H1 (cell line): ENCODE results near the gene DOK3. TPM values are rescaled to one million over a fixed set of nuclear protein-coding genes. Genes with fewer than 3 reads are reported as not detected.

Source experiments
- CTCF ChIA-PET: fragments of 300-600 bp; sonication (Branson Sonifier 250); formaldehyde crosslinking; loops from one replicate; lab custom pipeline; 2021; ENCODE audit not compliant: partially characterized antibody; lab: Charles Lee
- POLR2A ChIA-PET: fragments of 300-600 bp; sonication (Branson Sonifier 250); formaldehyde crosslinking; loops from one replicate; lab custom pipeline; 2021; ENCODE audit warnings: inconsistent platforms; ENCODE audit not compliant: partially characterized antibody; lab: Charles Lee
- DNase-seq, 2 experiments: peaks; one replicate each; pipeline versions ENCODE4 v3.0.0 to v3.0.0-alpha.2; 2010 to 2022; ENCODE audit warnings: low spot score in 2 of 2, low read depth in 1 of 2, mixed read lengths in 1 of 2
- FAIRE-seq: peaks from 2 replicates; lab custom pipeline; 2011; peaks lifted over from hg19 to GRCh38; lab: Jason Lieb, UNC
- H2AFZ ChIP-seq: 2 replicates; pipeline ENCODE4 v1.8.1; 2012; ENCODE audit warnings: low read length, inconsistent platforms
- H2AK5ac ChIP-seq: 2 replicates; pipeline ENCODE4 v1.6.1; 2013; ENCODE audit warnings: low read depth, low read length
- H2BK120ac ChIP-seq: replicated peaks from 2 replicates; pipeline ENCODE3; 2013; ENCODE audit warnings: low read depth, low read length, inconsistent platforms
- H2BK12ac ChIP-seq: 2 replicates; pipeline ENCODE4 v1.6.1; 2013; ENCODE audit warnings: low read depth, low read length
- H2BK15ac ChIP-seq: 2 replicates; pipeline ENCODE4 v1.6.1; 2013; ENCODE audit warnings: low read length
- H2BK20ac ChIP-seq: 2 replicates; pipeline ENCODE4 v1.6.1; 2013; ENCODE audit warnings: low read length
- H2BK5ac ChIP-seq: 2 replicates; pipeline ENCODE4 v1.6.1; 2013; ENCODE audit warnings: low read depth, low read length
- H3K14ac ChIP-seq: 2 replicates; pipeline ENCODE4 v1.6.1; 2013; ENCODE audit warnings: inconsistent platforms; ENCODE audit not compliant: insufficient read length
- H3K18ac ChIP-seq: 2 replicates; pipeline ENCODE4 v1.6.1; 2013; ENCODE audit warnings: low read length; ENCODE audit errors: extremely low read depth
- H3K23ac ChIP-seq: 2 replicates; pipeline ENCODE4 v1.6.1; 2013; ENCODE audit warnings: inconsistent platforms; ENCODE audit not compliant: insufficient read length
- H3K23me2 ChIP-seq: 2 replicates; pipeline ENCODE4 v1.6.1; 2013; ENCODE audit warnings: low read depth, low read length
- H3K27ac ChIP-seq: 2 replicates; pipeline ENCODE4 v1.6.1; 2011; ENCODE audit warnings: low read depth, low read length, inconsistent platforms
- H3K27me3 ChIP-seq, 4 experiments: replicated peaks in 1 of 4; 1 replicate in 1 of 4; 2 replicates in 3 of 4; pipeline versions ENCODE4 v1.6.1 to v1.8.1; 2011 to 2013; ENCODE audit warnings: low read length in 3 of 4, mild to moderate bottlenecking in 3 of 4, inconsistent platforms in 2 of 4, mixed read lengths in 2 of 4, moderate library complexity in 1 of 4; ENCODE audit not compliant: control insufficient read depth in 3 of 4, insufficient read depth in 3 of 4; ENCODE audit errors: extremely low read depth in 1 of 4
- H3K36me3 ChIP-seq, 4 experiments: 2 replicates each; pipeline versions ENCODE4 v1.6.1 to v1.8.1; 2011 to 2013; ENCODE audit warnings: mild to moderate bottlenecking in 4 of 4, low read length in 3 of 4, moderate library complexity in 2 of 4, control low read depth in 1 of 4, inconsistent platforms in 1 of 4; ENCODE audit not compliant: insufficient read depth in 4 of 4, control insufficient read depth in 2 of 4
- H3K4ac ChIP-seq: replicated peaks from 2 replicates; pipeline ENCODE3; 2013; ENCODE audit warnings: low read length, low read depth, mixed read lengths, inconsistent platforms; ENCODE audit not compliant: insufficient read length
- H3K4me1 ChIP-seq, 4 experiments: replicated peaks in 1 of 4; 1 replicate in 1 of 4; 2 replicates in 3 of 4; pipeline versions ENCODE4 v1.6.1 to v1.8.1; 2011 to 2013; ENCODE audit warnings: low read length in 3 of 4, inconsistent platforms in 2 of 4, mixed read lengths in 1 of 4; ENCODE audit not compliant: insufficient read depth in 4 of 4, control insufficient read depth in 3 of 4
- H3K4me2 ChIP-seq, 2 experiments: 2 replicates each; pipeline versions ENCODE4 v1.6.1 to v1.8.1; 2011 to 2013; ENCODE audit warnings: low read depth in 2 of 2, low read length in 2 of 2, control low read depth in 1 of 2, inconsistent platforms in 1 of 2, mild to moderate bottlenecking in 1 of 2; ENCODE audit not compliant: insufficient read depth in 1 of 2
- H3K4me3 ChIP-seq, 4 experiments: fragments of 200-600, 300-600 bp in 1 of 4; sonication (generic), shearing (Covaris generic), sonication (Bioruptor Twin) in 1 of 4; 2 replicates each; pipeline versions ENCODE4 v1.5.1 to v1.8.1; 2011 to 2016; ENCODE audit warnings: low read length in 4 of 4, low read depth in 3 of 4, control low read depth in 2 of 4, inconsistent platforms in 2 of 4, mild to moderate bottlenecking in 2 of 4, mixed read lengths in 1 of 4, moderate library complexity in 1 of 4; ENCODE audit not compliant: insufficient read depth in 2 of 4; ENCODE audit errors: extremely low read depth in 1 of 4
- H3K56ac ChIP-seq: replicated peaks from 2 replicates; pipeline ENCODE3; 2013; ENCODE audit warnings: low read depth, mild to moderate bottlenecking, mixed read lengths, low read length, inconsistent platforms; ENCODE audit not compliant: insufficient read length
- H3K79me1 ChIP-seq: 2 replicates; pipeline ENCODE4 v1.6.1; 2013; ENCODE audit warnings: low read depth, low read length, control low read depth
- H3K79me2 ChIP-seq, 2 experiments: 2 replicates each; pipeline versions ENCODE4 v1.6.1 to v1.8.1; 2012 to 2013; ENCODE audit warnings: low read length in 2 of 2, mild to moderate bottlenecking in 2 of 2, inconsistent platforms in 1 of 2; ENCODE audit not compliant: insufficient read depth in 2 of 2, control insufficient read depth in 1 of 2
- H3K9ac ChIP-seq, 4 experiments: replicated peaks in 1 of 4; 1 replicate in 1 of 4; 2 replicates in 3 of 4; pipeline versions ENCODE4 v1.6.1 to v1.8.1; 2011 to 2013; ENCODE audit warnings: low read depth in 3 of 4, low read length in 3 of 4, control low read depth in 2 of 4, mild to moderate bottlenecking in 2 of 4, moderate library complexity in 2 of 4, inconsistent platforms in 1 of 4; ENCODE audit errors: extremely low read depth in 1 of 4
- H3K9me3 ChIP-seq, 2 experiments: 2 replicates each; pipeline versions ENCODE4 v1.6.1 to v1.8.1; 2012 to 2013; ENCODE audit warnings: mild to moderate bottlenecking in 2 of 2, moderate library complexity in 2 of 2, control low read depth in 1 of 2, inconsistent platforms in 1 of 2, low read depth in 1 of 2, low read length in 1 of 2, mixed read lengths in 1 of 2; ENCODE audit not compliant: insufficient read depth in 2 of 2
- H4K20me1 ChIP-seq, 2 experiments: replicated peaks in 1 of 2; 2 replicates each; pipeline versions ENCODE3 to v1.8.1; 2011 to 2013; ENCODE audit warnings: inconsistent platforms in 2 of 2, low read length in 2 of 2, mild to moderate bottlenecking in 1 of 2; ENCODE audit not compliant: insufficient read depth in 2 of 2, control insufficient read depth in 1 of 2
- H4K5ac ChIP-seq: 2 replicates; pipeline ENCODE4 v1.6.1; 2013; ENCODE audit warnings: low read length, low read depth, mixed read lengths, inconsistent platforms; ENCODE audit not compliant: insufficient read length
- H4K8ac ChIP-seq: 2 replicates; pipeline ENCODE4 v1.8.0; 2013; ENCODE audit warnings: mild to moderate bottlenecking, moderate library complexity, low read length, inconsistent platforms; ENCODE audit not compliant: insufficient read depth; ENCODE audit errors: extremely low read depth
- H4K91ac ChIP-seq: replicated peaks from 2 replicates; pipeline ENCODE3; 2013; ENCODE audit warnings: low read length, mixed read lengths, inconsistent platforms; ENCODE audit not compliant: insufficient read length
- BACH1 ChIP-seq: IDR thresholded peaks from 2 replicates; pipeline ENCODE4 v1.6.1; 2012; ENCODE audit warnings: low read length, improper control_type of control experiment
- CREB1 ChIP-seq: IDR thresholded peaks from 2 replicates; pipeline ENCODE4 v1.6.1; 2012; ENCODE audit warnings: inconsistent platforms
- FOSL1 ChIP-seq: IDR thresholded peaks from 2 replicates; pipeline ENCODE4 v1.6.1; 2011; ENCODE audit warnings: mild to moderate bottlenecking, low read depth, low read length, moderate library complexity; ENCODE audit not compliant: insufficient read depth
- GABPA ChIP-seq: IDR thresholded peaks from 2 replicates; pipeline ENCODE4 v1.6.1; 2011; ENCODE audit warnings: mild to moderate bottlenecking, low read length, moderate library complexity, borderline replicate concordance; ENCODE audit not compliant: insufficient read depth
- HDAC2 ChIP-seq, 2 experiments: fragments of 300-600 bp in 1 of 2; sonication (generic) in 1 of 2; IDR thresholded peaks; 2 replicates each; pipeline ENCODE4 v1.6.1; 2011 to 2012; ENCODE audit warnings: low read depth in 2 of 2, low read length in 2 of 2, mild to moderate bottlenecking in 2 of 2, moderate library complexity in 2 of 2, borderline replicate concordance in 1 of 2, inconsistent platforms in 1 of 2
- NRF1 ChIP-seq: IDR thresholded peaks from 2 replicates; pipeline ENCODE4 v1.6.1; 2011; ENCODE audit warnings: mild to moderate bottlenecking, low read depth, low read length, improper control_type of control experiment
- SIRT6 ChIP-seq: IDR thresholded peaks from one replicate; pipeline ENCODE4 v1.7.1; 2012; ENCODE audit warnings: low read length, inconsistent platforms
- SIX5 ChIP-seq: IDR thresholded peaks from 2 replicates; pipeline ENCODE4 v1.6.1; 2011; ENCODE audit warnings: mild to moderate bottlenecking, low read depth, low read length
- TAF7 ChIP-seq: optimal IDR thresholded peaks from 2 replicates; pipeline ENCODE3; 2011; ENCODE audit warnings: low read depth, mild to moderate bottlenecking, inconsistent platforms, low read length, moderate library complexity, borderline replicate concordance
- YY1 ChIP-seq: IDR thresholded peaks from 2 replicates; pipeline ENCODE4 v1.6.1; 2011; ENCODE audit warnings: low read depth, mild to moderate bottlenecking, low read length
- WGBS, 2 experiments: shearing (Covaris generic) in 1 of 2; methylation state at CpG; one replicate each; pipeline versions ENCODE4 v1.1.6 to v1.1.7; 2013 to 2015; ENCODE audit warnings: low lambda C conversion rate in 2 of 2, mixed read lengths in 2 of 2, inconsistent platforms in 1 of 2, low coverage in 1 of 2, missing lambda C conversion rate in 1 of 2; ENCODE audit not compliant: insufficient replicate concordance in 2 of 2, insufficient coverage in 1 of 2, insufficient read length in 1 of 2; ENCODE audit errors: extremely low coverage in 1 of 2, missing lambda C conversion rate in 1 of 2; 5-methylcytosine and 5-hydroxymethylcytosine counted together
- polyA plus RNA-seq, 7 experiments: library from polyadenylated mRNA; depleted of rRNA in 3 of 7; stranded (reverse) in 5 of 7; unstranded in 2 of 7; fragments of >200 nt in 5 of 7; fragments of 200-250 nt in 2 of 7; gene quantifications; 1 replicate in 5 of 7; 2 replicates in 1 of 7; 4 replicates in 1 of 7; pipeline versions ENCODE4 v1.2.1 to v1.2.3, GENCODE V29; 2011 to 2013; ENCODE audit warnings: missing spikeins in 2 of 7, mixed read lengths in 2 of 7
- total RNA-seq: library from RNA; stranded (reverse); fragmentation: NEBNext Ultra II Directional; extraction: Animal tissue kit (Norgen Biotek cat#: 25700); gene quantifications from 2 replicates; pipeline ENCODE4 v1.2.1, GENCODE V29; 2021
- TF ChIP-seq, protein P1 (sequence below): IDR thresholded peaks from 2 replicates; pipeline ENCODE4 v1.6.1; 2012; ENCODE audit warnings: inconsistent platforms
- TF ChIP-seq, protein P2 (sequence below): IDR thresholded peaks from 2 replicates; pipeline ENCODE4 v1.6.1; 2012; ENCODE audit warnings: low read length, inconsistent platforms

DOK3 gene
- total and polyA plus RNA-seq, 2 of the 8 experiments (the other 6 are each of a cell fraction or from before 2014, with no cell fraction given) = 4.2 to 6.4 TPM

DNA sequence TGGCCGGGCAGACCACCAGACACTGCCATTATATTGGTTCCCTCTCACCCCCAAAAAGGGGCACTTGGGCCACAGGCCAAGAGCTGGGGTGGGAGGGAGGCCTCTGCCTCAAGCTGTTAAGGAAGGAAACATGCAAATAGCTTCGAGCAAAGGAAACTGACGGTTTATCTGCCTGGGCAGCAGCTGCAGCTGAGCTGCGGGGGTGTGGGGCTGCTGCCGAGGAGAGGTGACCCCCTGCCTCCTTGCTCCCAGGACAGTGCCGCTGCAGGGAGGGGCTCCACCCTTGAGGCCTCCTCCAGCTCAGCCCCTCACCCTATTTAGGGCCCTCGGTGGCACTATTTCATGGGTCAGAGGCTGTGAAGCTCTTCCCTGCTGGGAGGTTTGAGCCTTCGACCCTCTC, 789 bp downstream of the DOK3 start:
- no peak overlapping the region for H2BK120ac ChIP-seq
- peaks cover 14 to 39% (median 31%) of the 10 kb centered on the region in 4 experiments for H3K36me3 ChIP-seq
- H3K4me1 ChIP-seq = peaks cover 0 to 12% (median 9%) of the 10 kb centered on the region in 4 experiments; a peak in 5 of 7 replicates
- H2AK5ac ChIP-seq = no peak overlapping the region
- H3K23ac ChIP-seq = no peak overlapping the region
- H3K18ac ChIP-seq = no peak overlapping the region
- DNase-seq = no peak
- no peak overlapping the region for H3K4me2 ChIP-seq
- no peak overlapping the region for H3K4me3 ChIP-seq
- no peak overlapping the region for H2BK20ac ChIP-seq
- POLR2A ChIA-PET = interaction anchor here (1.5 to 65.5 kb wide), 5 partner anchors 8 to 44 kb away, joined by 3 to 3349 read pairs (median 10); partner anchors contain the start of genes DBN1, DDX41, FAM193B and PDLIM7
- no peak overlapping the region for H4K5ac ChIP-seq
- H3K56ac ChIP-seq = no peak overlapping the region
- H4K20me1 ChIP-seq = peaks cover 0 to 17% of the 10 kb centered on the region in 2 experiments
- H2BK5ac ChIP-seq = peak overlapping the region; percentile 71
- H3K4ac ChIP-seq = no peak overlapping the region
- no peak overlapping the region for H3K27ac ChIP-seq
- H2AFZ ChIP-seq = no peak overlapping the region
- no peak overlapping the region for H3K9ac ChIP-seq
- peak overlapping the region; percentile 89; the same call in 1 of the 2 replicates for H4K8ac ChIP-seq
- no peak overlapping the region for H3K14ac ChIP-seq
- CTCF ChIA-PET = interaction anchor here (0.6 to 20.8 kb wide), 7 partner anchors 9 to 742 kb away, joined by 3 to 306 read pairs (median 3); partner anchors contain the start of gene PDLIM7
- no peaks in the 10 kb centered on the region for H3K79me1 ChIP-seq
- no peaks in the 10 kb centered on the region for H3K9me3 ChIP-seq
- H4K91ac ChIP-seq = no peak overlapping the region
- no peak overlapping the region; the same call in 1 of the 2 replicates for H2BK12ac ChIP-seq
- FAIRE-seq = no peak
- 92% methylated on average over 8 of the region's 8 CpGs; no CpG with 5 or more reads in 1 of the 2 experiments for WGBS, 2 experiments
- no peaks in the 10 kb centered on the region for H3K79me2 ChIP-seq
- H2BK15ac ChIP-seq = 0 out of 2 replicates have a peak overlapping the region, but pooled peaks have one; percentile 29
- no peaks in the 10 kb centered on the region for H3K23me2 ChIP-seq
- H3K27me3 ChIP-seq = no peaks in the 10 kb centered on the region
- TF ChIP-seq NRF1 (no peak), TAF7 (no peak), SIRT6 (no peak), SIX5 (no peak), HDAC2 (IDR thresholded peaks at IDR 0.05; ENCODE audit: borderline replicate concordance in 1 of 2, low read depth in 2 of 2, low read length in 2 of 2) (no peak), YY1 (no peak), CREB1 (no peak), GABPA (no peak), FOSL1 (no peak), BACH1 (no peak)
- TF ChIP-seq, protein P1, sequence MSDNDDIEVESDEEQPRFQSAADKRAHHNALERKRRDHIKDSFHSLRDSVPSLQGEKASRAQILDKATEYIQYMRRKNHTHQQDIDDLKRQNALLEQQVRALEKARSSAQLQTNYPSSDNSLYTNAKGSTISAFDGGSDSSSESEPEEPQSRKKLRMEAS = no peak
- TF ChIP-seq, protein P2, sequence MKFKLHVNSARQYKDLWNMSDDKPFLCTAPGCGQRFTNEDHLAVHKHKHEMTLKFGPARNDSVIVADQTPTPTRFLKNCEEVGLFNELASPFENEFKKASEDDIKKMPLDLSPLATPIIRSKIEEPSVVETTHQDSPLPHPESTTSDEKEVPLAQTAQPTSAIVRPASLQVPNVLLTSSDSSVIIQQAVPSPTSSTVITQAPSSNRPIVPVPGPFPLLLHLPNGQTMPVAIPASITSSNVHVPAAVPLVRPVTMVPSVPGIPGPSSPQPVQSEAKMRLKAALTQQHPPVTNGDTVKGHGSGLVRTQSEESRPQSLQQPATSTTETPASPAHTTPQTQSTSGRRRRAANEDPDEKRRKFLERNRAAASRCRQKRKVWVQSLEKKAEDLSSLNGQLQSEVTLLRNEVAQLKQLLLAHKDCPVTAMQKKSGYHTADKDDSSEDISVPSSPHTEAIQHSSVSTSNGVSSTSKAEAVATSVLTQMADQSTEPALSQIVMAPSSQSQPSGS = no peak
